ENCODE results near the gene MMP28. TPM values are rescaled to one million over a fixed set of nuclear protein-coding genes. Genes with fewer than 3 reads are reported as not detected.

Gene MMP28
- total RNA-seq, 2 experiments from 2014 or later, result not detected

DNA sequence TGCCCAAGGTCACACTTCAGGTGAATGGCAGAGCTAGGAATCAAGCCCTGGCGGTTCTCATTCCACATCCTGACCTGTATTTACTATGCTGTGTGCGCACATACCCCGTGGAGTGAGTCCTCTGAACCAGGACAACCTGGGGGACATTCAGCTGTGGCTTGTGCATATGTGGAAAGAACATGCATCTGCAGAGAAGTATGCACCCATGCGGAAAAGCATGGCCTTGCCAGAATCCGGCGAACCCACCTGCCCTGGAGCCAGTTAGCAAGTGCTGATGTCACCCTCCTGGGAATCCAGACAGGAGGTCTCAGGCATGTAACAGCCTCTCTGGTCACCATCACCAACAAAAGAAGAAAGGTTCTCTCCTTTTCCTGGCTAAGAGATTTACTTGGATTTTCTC is 62.1 kb downstream of the MMP28 start:
- Histone ChIP-seq H3K36me3 (ENCODE audit: insufficient read depth, low read length) (no peaks in the 10 kb centered on the region), H3K27ac (ENCODE audit: low read depth, low read length, poor library complexity, severe bottlenecking) (no peak overlapping the region), H2AFZ (ENCODE audit: low read length) (no peak overlapping the region), H3K9me3 (ENCODE audit: low read length) (no peaks in the 10 kb centered on the region), H3K4me2 (ENCODE audit: low read length) (no peak overlapping the region), H3K79me2 (ENCODE audit: insufficient read depth, low read depth, low read length) (no peaks in the 10 kb centered on the region), H3K4me3 (ENCODE audit: low read depth, low read length, poor library complexity, severe bottlenecking) (no peak overlapping the region), H4K20me1 (ENCODE audit: insufficient read depth, low read length) (no peaks in the 10 kb centered on the region), H3K9me2 (ENCODE audit: insufficient read depth, low read length) (no peaks in the 10 kb centered on the region), H3K4me1 (ENCODE audit: insufficient read depth, low read length, poor library complexity, severe bottlenecking) (no peaks in the 10 kb centered on the region)
- CTCF ChIA-PET (ENCODE audit: unreplicated experiment), result no interaction called here
- TF ChIP-seq EZH2phosphoT487 (IDR thresholded peaks at IDR 0.05; ENCODE audit: borderline replicate concordance, low read depth, low read length), result no peak
- no peak for TF ChIP-seq CTCF (conservative IDR thresholded peaks at IDR 0.05; ENCODE audit: low read length)
- POLR2A ChIA-PET, result interaction anchor here (0.7 kb wide), 1 partner anchor 191 kb away, joined by 3 read pairs; no protein-coding TSS in a partner anchor
- intact Hi-C loops (cut with micrococcal nuclease; ENCODE audit: unreplicated experiment), result no loop called here
- no TSS peak for BruUV-seq (replicated peaks)
- DNase-seq (ENCODE audit: low spot score), result no peak

- no peak overlapping the region for H3K27ac ChIP-seq (ENCODE audit: low read depth, low read length, poor library complexity, severe bottlenecking)
- no peak overlapping the region for H3K4me2 ChIP-seq (ENCODE audit: low read length)
- intact Hi-C loops (cut with micrococcal nuclease; ENCODE audit: unreplicated experiment), result no loop called here
- no peak for TF ChIP-seq EZH2phosphoT487 (IDR thresholded peaks at IDR 0.05; ENCODE audit: borderline replicate concordance, low read depth, low read length)
- TF ChIP-seq CTCF (conservative IDR thresholded peaks at IDR 0.05; ENCODE audit: low read length), result no peak
- ChIA-PET POLR2A (interaction anchor here (0.7 kb wide), 1 partner anchor 191 kb away, joined by 3 read pairs; no protein-coding TSS in a partner anchor), CTCF (ENCODE audit: unreplicated experiment) (no interaction called here)
- no TSS peak for BruUV-seq (replicated peaks)
- H3K36me3 ChIP-seq (ENCODE audit: insufficient read depth, low read length), result no peaks in the 10 kb centered on the region
- H3K4me3 ChIP-seq (ENCODE audit: low read depth, low read length, poor library complexity, severe bottlenecking), result no peak overlapping the region
- H3K79me2 ChIP-seq (ENCODE audit: insufficient read depth, low read depth, low read length), result no peaks in the 10 kb centered on the region
- H2AFZ ChIP-seq (ENCODE audit: low read length), result no peak overlapping the region
- H3K9me3 ChIP-seq (ENCODE audit: low read length), result no peaks in the 10 kb centered on the region
- no peak for DNase-seq (ENCODE audit: low spot score)
- H4K20me1 ChIP-seq (ENCODE audit: insufficient read depth, low read length), result no peaks in the 10 kb centered on the region
- no peaks in the 10 kb centered on the region for H3K9me2 ChIP-seq (ENCODE audit: insufficient read depth, low read length)
- H3K4me1 ChIP-seq (ENCODE audit: insufficient read depth, low read length, poor library complexity, severe bottlenecking), result peaks cover 3% of the 10 kb centered on the region
These were observed 62.7 kb downstream of the MMP28 start for GRCh38 chr17:35732806-35733136.

DNA sequence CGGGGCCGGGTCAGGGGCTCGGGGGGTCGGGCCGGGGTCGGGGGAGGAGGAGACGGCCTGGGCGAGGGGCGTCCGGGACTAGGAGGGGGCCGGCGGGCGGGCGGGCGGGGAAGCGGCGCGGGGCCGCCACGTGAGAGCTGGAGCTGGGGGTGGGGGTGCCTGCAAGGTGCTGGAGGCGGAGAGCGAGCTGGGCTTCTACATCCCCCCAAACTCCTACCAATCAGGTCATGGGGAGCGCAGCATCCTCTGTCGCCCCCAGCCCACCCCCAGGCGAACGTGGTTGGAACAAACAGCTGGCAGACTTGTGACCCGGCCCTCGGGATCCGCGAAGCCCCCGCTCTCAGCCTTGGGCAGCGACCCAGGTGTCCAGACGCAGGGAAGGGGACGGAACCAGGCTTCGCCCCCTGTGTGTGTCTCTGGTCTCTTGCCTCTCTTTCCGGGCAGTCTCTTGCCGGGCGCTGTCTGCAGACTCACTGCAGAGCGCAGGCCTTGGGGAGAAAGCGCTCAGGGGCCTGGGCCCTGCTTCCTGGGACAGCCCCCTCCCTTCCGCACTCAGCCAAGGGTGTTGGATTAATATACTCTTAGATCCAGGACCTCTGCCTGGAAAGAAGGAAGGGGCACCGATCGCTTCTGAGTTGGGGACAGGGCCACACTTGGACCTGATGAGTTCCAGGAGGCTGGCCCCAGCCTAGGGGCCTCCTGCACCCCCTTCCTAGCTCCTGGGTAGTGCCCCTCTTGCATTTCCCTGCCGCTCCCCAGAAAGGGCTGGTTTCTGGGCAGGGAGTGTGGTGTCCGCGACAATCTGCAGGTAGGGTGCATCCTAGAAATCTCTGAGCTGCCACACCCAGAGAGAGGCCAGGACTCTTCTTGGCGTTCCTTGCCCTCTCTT is 63.3 kb downstream of the MMP28 start:
- Histone ChIP-seq H3K4me3 (ENCODE audit: low read depth, low read length, poor library complexity, severe bottlenecking) (no peak overlapping the region), H3K9me3 (ENCODE audit: low read length) (no peaks in the 10 kb centered on the region), H2AFZ (ENCODE audit: low read length) (no peak overlapping the region), H3K36me3 (ENCODE audit: insufficient read depth, low read length) (no peaks in the 10 kb centered on the region), H3K4me2 (ENCODE audit: low read length) (no peak overlapping the region), H3K27ac (ENCODE audit: low read depth, low read length, poor library complexity, severe bottlenecking) (no peak overlapping the region), H3K9me2 (ENCODE audit: insufficient read depth, low read length) (no peaks in the 10 kb centered on the region), H3K4me1 (ENCODE audit: insufficient read depth, low read length, poor library complexity, severe bottlenecking) (peaks cover 9% of the 10 kb centered on the region), H4K20me1 (ENCODE audit: insufficient read depth, low read length) (no peaks in the 10 kb centered on the region), H3K79me2 (ENCODE audit: insufficient read depth, low read depth, low read length) (no peaks in the 10 kb centered on the region)
- POLR2A ChIA-PET, result no interaction called here
- no TSS peak for BruUV-seq (replicated peaks)
- intact Hi-C loops (cut with micrococcal nuclease; ENCODE audit: unreplicated experiment), result no loop called here
- TF ChIP-seq EZH2phosphoT487 (IDR thresholded peaks at IDR 0.05; ENCODE audit: borderline replicate concordance, low read depth, low read length), result no peak
- no peak for TF ChIP-seq CTCF (conservative IDR thresholded peaks at IDR 0.05; ENCODE audit: low read length)
- no peak for DNase-seq (ENCODE audit: low spot score)
- CTCF ChIA-PET (ENCODE audit: unreplicated experiment), result no interaction called here
